ENCODE data around the gene MCM3AP. TPM values are rescaled to one million over a fixed set of nuclear protein-coding genes. Genes with fewer than 3 reads are reported as not detected.

Gene MCM3AP
- total and polyA plus RNA-seq, 9 of the 15 experiments (the other 6 are each of a cell fraction or from before 2014, with no cell fraction given), result 6.5 to 179 (median 69.6) TPM

GRCh38 chr21:46199436-46200373 is 85.7 kb downstream of the MCM3AP start (continued):
- peak; percentile 20 for TF ChIP-seq ZNF146 (CRISPR knock-in tag; IDR thresholded peaks at IDR 0.05; ENCODE audit: unreplicated experiment)
- no peak for TF ChIP-seq CREB5 (CRISPR knock-in tag; IDR thresholded peaks at IDR 0.05)
- no peak for TF ChIP-seq POLR2AphosphoS5 (IDR thresholded peaks at IDR 0.05; ENCODE audit: control insufficient read depth, insufficient read depth, low read depth, low read length)
- no peak for TF ChIP-seq HDAC1 (IDR thresholded peaks at IDR 0.05)
- no peak for TF ChIP-seq SMAD4 (CRISPR knock-in tag; conservative IDR thresholded peaks at IDR 0.05)

GRCh38 chr21:46196733-46197132 is 88.7 kb downstream of the MCM3AP start:
- POLR2A ChIA-PET, result interaction anchor here (1.1 kb wide), 1 partner anchor 248 kb away, joined by 3 read pairs; no protein-coding TSS in a partner anchor
- FAIRE-seq, result no peak
- no peaks in the 10 kb centered on the region for H3K27me3 ChIP-seq (ENCODE audit: control insufficient read depth in 2 of 2, insufficient read depth in 2 of 2, low read length in 2 of 2)
- DNase-seq (ENCODE audit: extremely low read depth in 1 of 4, low spot score in 3 of 4), result no peak
- H3K9me3 ChIP-seq (replicated peaks; ENCODE audit: control insufficient read depth, insufficient read depth, low read depth, low read length), result no peaks in the 10 kb centered on the region
- CTCF ChIA-PET (ENCODE audit: low intra/inter-chr PET ratio), result no interaction called here
- ATAC-seq, result no peak
- no peak overlapping the region for H3K4me2 ChIP-seq (ENCODE audit: insufficient read depth, low read length)
- no peak overlapping the region for H3K4me3 ChIP-seq
- H4K20me1 ChIP-seq (replicated peaks; ENCODE audit: control insufficient read depth, insufficient read depth, low read length), result no peaks in the 10 kb centered on the region
- intact Hi-C loops (cut with micrococcal nuclease) (no loop called here), in situ Hi-C loops (cut with MboI) (no loop called here)
- BruUV-seq (replicated peaks), result no TSS peak
- H3K79me2 ChIP-seq (ENCODE audit: control insufficient read depth, insufficient read depth, low read length), result no peaks in the 10 kb centered on the region
- peaks cover 93% of the 10 kb centered on the region for H3K36me3 ChIP-seq (ENCODE audit: control insufficient read depth, insufficient read depth, low read length)
- no peaks in the 10 kb centered on the region for H3K9me1 ChIP-seq (ENCODE audit: control insufficient read depth, insufficient read depth, low read length)
- no peak overlapping the region for H3K27ac ChIP-seq (ENCODE audit: extremely low read depth, low read depth, low read length)
- H3K4me1 ChIP-seq (replicated peaks in 1 of 2; ENCODE audit: control insufficient read depth in 2 of 2, insufficient read depth in 2 of 2, low read length in 2 of 2), result peaks cover 0 to 7% of the 10 kb centered on the region in 2 experiments; a peak in 3 of 5 replicates
- 93% methylated on average over 18 of the region's 20 CpGs for WGBS (ENCODE audit: insufficient coverage, low coverage, missing lambda C conversion rate)
- no peak overlapping the region for H3K9ac ChIP-seq (ENCODE audit: insufficient read depth in 1 of 2, low read depth in 2 of 2, low read length in 2 of 2)
- H2AFZ ChIP-seq (ENCODE audit: low read depth, low read length), result no peak overlapping the region
- TF ChIP-seq HOXB6 (CRISPR knock-in tag; IDR thresholded peaks at IDR 0.05; ENCODE audit: borderline replicate concordance) (no peak), ARID1B (IDR thresholded peaks at IDR 0.05) (no peak), ERF (CRISPR knock-in tag; IDR thresholded peaks at IDR 0.05) (no peak), RFX1 (IDR thresholded peaks at IDR 0.05) (no peak), CHD4 (IDR thresholded peaks at IDR 0.05; ENCODE audit: insufficient read depth, insufficient replicate concordance, low read depth, low read length, poor library complexity, severe bottlenecking) (no peak), PKNOX1 (IDR thresholded peaks at IDR 0.05) (no peak), FOXJ2 (tag; IDR thresholded peaks at IDR 0.05) (no peak)

Data from K562 (cell line).